T-helper 1 cell treated with Interleukin-12 subunit alpha and Interleukin-12 subunit beta and Interleukin-4 antibody, amounts not matched to agents 30 ng/mL and 1 ng/mL, for 36 hours (primary cell): Measurements from ENCODE around the gene ITGA2B. TPM values are rescaled to one million over a fixed set of nuclear protein-coding genes. Genes with fewer than 3 reads are reported as not detected.
"Not testable (repeated sequence)": the region's sequence is repeated elsewhere in the genome, so short reads cannot be mapped to it uniquely, and the experiment has no call there.

ENCODE experiments used
- intact Hi-C: fragments of 100-400 bp; cut with micrococcal nuclease; formaldehyde crosslinking; loops from one replicate; pipeline ENCODE4 v1.15.1; 2024
- total RNA-seq: library from RNA; stranded (reverse); gene quantifications from 2 replicates; pipeline ENCODE4 v1.2.3, GENCODE V29; 2022

The ITGA2B gene
- total RNA-seq, 1 donor from 2014 or later = 0.39 TPM

DNA sequence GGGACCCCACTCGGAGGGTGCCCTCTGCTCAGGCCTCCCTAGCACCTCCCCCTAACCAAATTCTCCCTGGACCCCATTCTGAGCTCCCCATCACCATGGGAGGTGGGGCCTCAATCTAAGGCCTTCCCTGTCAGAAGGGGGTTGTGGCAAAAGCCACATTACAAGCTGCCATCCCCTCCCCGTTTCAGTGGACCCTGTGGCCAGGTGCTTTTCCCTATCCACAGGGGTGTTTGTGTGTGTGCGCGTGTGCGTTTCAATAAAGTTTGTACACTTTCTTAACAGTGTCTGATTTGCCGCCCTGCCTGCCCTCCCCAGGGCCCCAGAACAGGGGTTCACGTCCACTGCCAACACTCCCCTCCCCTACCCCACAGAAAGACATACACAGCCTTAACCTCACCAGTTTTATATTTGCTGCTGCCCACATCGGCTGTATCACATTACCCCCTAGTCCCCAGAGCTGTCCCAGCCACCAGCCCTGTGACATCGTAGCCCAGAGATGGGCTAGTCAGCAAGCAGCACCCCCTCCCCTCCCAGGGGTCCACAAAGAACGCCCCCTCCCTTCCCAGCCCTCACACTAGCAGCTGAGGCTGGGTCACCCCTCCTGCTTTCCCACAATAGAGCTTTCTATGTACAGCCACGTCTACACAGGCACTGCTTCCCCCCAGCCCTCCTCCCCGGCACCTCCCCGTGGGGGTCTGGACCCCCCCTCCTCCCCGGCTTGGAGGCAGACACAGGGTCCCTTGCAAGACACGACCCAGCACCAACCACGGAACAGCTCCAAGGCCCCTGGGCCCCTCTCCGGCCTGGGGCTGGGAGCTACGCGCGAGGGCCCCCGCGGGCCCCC lies 36.4 kb downstream of the ITGA2B start:
- intact Hi-C loops = no loop called here

GRCh38 chr17:44351961-44352827 lies 37.3 kb downstream of the ITGA2B start:
- intact Hi-C loops = no loop called here

DNA sequence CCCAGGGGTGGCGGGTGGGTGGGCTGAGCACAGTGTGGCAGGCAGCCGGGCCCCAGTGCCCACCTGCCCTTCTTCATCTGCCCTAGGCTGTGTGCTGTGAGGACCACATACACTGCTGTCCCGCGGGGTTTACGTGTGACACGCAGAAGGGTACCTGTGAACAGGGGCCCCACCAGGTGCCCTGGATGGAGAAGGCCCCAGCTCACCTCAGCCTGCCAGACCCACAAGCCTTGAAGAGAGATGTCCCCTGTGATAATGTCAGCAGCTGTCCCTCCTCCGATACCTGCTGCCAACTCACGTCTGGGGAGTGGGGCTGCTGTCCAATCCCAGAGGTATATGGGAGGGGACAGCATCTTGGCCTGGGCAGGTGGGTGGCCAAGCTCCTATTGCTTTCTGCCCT lies 38.0 kb downstream of the ITGA2B start:
- intact Hi-C loops = no loop called here

DNA sequence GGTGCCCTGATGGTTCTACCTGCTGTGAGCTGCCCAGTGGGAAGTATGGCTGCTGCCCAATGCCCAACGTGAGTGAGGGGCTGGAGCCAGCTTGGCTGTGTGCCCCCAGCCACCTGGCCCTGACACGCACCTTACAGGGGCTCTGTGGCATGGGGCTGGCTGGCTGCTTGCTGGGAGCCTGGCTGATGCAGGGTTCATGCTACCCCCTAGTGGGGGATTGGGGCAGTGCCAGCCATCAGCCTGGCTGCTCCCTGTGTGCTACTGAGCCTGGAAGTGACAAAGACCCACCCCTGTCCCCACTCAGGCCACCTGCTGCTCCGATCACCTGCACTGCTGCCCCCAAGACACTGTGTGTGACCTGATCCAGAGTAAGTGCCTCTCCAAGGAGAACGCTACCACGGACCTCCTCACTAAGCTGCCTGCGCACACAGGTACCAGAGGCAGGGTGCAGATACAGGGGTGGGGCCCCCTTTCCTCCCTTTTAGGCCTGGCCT lies 38.7 kb downstream of the ITGA2B start:
- intact Hi-C loops = loop anchor here (1.0 kb wide), 1 partner anchor 209 kb away; the partner anchor contains the start of gene HROB

GRCh38 chr17:44349553-44350070 lies 39.8 kb downstream of the ITGA2B start:
- intact Hi-C loops = loop anchor here (1.0 kb wide), 1 partner anchor 208 kb away; the partner anchor contains the start of gene HROB

DNA sequence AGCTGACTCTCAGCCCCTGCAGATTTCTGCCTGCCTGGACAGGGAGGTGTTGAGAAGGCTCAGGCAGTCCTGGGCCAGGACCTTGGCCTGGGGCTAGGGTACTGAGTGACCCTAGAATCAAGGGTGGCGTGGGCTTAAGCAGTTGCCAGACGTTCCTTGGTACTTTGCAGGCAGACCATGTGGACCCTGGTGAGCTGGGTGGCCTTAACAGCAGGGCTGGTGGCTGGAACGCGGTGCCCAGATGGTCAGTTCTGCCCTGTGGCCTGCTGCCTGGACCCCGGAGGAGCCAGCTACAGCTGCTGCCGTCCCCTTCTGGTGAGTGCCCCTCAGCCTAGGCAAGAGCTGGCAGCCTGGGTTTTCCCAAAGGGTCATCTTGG lies 40.5 kb downstream of the ITGA2B start:
- intact Hi-C loops = no loop called here

- intact Hi-C loops = no loop called here
Observed at GRCh38 chr17:44348234-44348987, 41.0 kb downstream of the ITGA2B start.

DNA sequence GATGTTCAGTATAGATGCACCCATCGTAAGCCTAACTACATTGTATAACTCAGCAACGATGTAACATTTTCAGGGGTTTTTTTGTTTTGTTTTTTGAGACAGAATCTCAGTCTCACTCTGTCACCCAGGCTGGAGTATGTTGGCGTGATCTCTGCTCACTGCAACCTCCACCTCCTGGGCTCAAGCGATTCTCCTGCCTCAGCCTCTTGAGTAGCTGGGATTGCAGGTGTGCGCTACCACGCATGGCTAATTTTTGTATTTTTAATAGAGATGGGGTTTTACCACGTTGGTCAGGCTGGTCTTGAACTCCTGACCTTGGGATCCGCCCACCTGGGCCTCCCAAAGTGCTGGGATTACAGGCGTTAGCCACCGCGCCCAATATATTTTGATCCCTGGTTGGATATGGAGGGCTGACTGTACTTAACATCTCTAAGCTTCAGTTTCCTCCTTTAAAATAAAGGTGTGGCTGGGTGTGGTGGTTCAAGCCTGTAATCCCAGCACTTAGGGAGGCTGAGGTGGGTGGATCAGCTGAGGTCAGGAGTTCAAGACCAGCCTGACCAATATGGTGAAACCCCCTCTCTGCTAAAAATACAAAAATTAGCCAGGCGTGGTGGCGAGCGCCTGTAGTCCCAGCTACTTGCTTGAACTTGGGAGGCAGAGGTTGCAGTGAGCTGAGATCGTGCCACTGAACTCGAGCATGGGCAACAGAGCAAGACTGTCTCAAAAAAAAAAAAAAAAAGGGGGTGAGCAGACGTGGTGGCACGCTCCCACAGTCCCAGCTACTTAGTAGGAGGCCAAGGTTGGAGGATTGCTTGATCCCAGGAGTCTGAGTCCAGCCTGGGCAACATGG lies 42.0 kb downstream of the ITGA2B start:
- intact Hi-C loops = not testable (repeated sequence)

- intact Hi-C loops = no loop called here
Observed at GRCh38 chr17:44346064-44346844, 43.2 kb downstream of the ITGA2B start.

DNA sequence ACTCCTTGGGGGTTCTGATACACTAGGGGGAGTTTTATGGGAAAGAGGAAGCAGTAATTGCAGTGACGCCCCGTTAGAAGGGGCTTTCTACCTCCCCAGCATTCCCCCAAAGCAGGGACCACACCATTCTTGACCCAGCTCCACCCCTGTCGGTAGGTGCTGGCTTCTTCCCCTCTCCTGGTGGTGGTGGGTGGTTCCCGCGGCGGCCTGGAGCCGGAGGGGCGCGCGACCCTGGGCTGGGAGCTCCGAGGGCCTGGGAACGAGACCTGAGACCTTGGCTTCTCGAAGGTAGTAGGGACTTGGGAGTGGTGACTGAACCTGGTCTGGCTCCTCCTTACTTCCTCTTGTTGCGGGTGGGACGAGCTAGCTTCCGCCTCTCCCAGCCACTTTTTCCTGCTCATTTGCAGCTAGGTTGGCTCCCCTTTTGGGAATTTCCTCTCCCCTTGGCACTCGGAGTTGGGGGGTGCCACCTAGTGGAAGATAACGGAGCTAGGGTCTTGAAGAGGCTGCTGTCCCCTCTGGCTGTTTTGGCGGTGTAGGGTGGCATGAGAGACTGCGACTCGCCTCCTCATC lies 43.9 kb downstream of the ITGA2B start:
- intact Hi-C loops = loop anchor here (1.0 to 2.0 kb wide), 7 partner anchors 14 to 204 kb away; partner anchors contain the start of genes GPATCH8 and HROB

GRCh38 chr17:44344939-44345453 lies 44.5 kb downstream of the ITGA2B start, which contains the start of gene GRN:
TSS of gene GRN (plus strand) at chr17:44345302. CDS start at chr17:44349165, 3,863 bp downstream.
- intact Hi-C loops = loop anchor here (1.0 to 2.0 kb wide), 7 partner anchors 14 to 204 kb away; partner anchors contain the start of genes GPATCH8 and HROB

DNA sequence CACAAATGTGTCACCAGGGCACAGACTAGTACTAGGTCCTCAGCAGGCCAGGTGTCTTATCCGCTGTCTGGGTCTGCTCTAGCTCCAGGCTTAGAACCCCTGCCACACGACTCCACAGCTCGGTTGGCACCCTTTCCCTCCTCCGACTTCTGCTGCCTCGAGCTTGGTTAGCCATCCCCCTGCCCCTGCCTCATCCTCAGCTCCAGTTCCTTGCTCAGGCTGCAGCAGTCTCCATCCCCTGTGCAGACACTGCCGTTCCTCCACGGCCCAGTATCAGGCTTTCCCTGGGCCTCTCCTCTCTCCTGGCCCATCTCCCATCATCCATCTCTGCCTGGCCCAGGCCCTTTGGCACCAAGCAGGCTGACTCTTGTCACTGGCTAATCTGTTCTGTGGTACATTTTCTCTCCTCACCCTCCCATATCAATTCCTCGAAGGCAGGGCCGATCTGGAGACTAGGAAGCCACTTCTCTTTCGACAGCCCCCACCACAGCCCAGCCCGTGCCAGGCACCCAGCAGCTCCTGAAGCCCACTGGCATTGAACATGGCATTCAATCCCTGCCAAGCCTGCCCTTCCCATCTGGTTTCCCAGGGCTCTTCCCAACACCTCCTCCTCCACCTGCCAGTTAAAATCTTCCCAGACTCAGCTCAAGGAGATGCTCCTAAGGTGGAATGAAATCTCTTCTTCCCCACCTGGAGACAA lies 45.8 kb downstream of the ITGA2B start:
- intact Hi-C loops = loop anchor here (2.0 kb wide), 1 partner anchor 29 kb away; no protein-coding TSS in a partner anchor

- intact Hi-C loops = not testable (repeated sequence)
Observed at GRCh38 chr17:44340553-44340952, 48.9 kb downstream of the ITGA2B start.

GRCh38 chr17:44338702-44339101 lies 50.7 kb downstream of the ITGA2B start:
- intact Hi-C loops = no loop called here

GRCh38 chr17:44335968-44336367 lies 53.5 kb downstream of the ITGA2B start:
- intact Hi-C loops = no loop called here

- intact Hi-C loops = no loop called here
Observed at GRCh38 chr17:44335564-44335963, 53.9 kb downstream of the ITGA2B start.

DNA sequence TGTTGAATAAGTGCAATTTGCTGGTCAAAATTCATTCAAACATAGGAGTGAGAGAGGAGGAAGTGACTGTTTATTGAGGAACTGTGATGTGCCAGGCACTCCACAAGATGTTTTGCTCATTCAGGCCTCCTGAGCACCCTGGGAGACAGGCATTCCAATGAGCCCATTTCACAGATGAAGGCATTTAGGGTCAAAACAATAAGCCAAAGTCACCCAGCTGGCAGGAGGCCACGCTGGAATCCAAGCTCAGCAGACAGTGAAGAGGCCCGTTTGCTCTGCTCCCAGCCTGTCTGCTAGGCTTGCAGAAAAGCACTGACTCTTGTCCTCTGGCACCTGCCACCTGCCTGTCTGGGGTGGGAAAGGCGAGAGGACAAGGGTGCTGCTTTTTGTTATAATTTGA lies 54.7 kb downstream of the ITGA2B start:
- intact Hi-C loops = no loop called here

- intact Hi-C loops = no loop called here
Observed at GRCh38 chr17:44334315-44334714, 55.1 kb downstream of the ITGA2B start.
